Nephron (organoid): Measurements from ENCODE around the gene DCAF4.

ENCODE experiments used
- H3K27ac Mint-ChIP-seq, 3 experiments: 2 replicates each; pipeline ENCODE4 v1.8.0; 2020; ENCODE audit warnings: mixed read lengths in 3 of 3, mild to moderate bottlenecking in 2 of 3, moderate library complexity in 1 of 3
- H3K27me3 Mint-ChIP-seq: 2 replicates; pipeline ENCODE4 v1.8.0; 2021; ENCODE audit warnings: low read depth, mild to moderate bottlenecking, moderate library complexity, mixed read lengths
- H3K36me3 Mint-ChIP-seq: 2 replicates; pipeline ENCODE4 v1.8.0; 2020; ENCODE audit warnings: low read depth, mixed read lengths
- H3K4me1 Mint-ChIP-seq: 2 replicates; pipeline ENCODE4 v1.8.0; 2020; ENCODE audit warnings: mixed read lengths
- H3K4me3 Mint-ChIP-seq, 3 experiments: 2 replicates each; pipeline ENCODE4 v1.8.0; 2020; ENCODE audit warnings: mild to moderate bottlenecking in 3 of 3, mixed read lengths in 3 of 3, moderate library complexity in 2 of 3
- H3K9me3 Mint-ChIP-seq: 2 replicates; pipeline ENCODE4 v1.8.0; 2020; ENCODE audit warnings: mixed read lengths
- TF ChIP-seq, protein P1 (sequence below), 3 experiments: fragments of 200-600 bp; sonication (generic); IDR thresholded peaks; one replicate each; pipeline ENCODE4 v1.5.0; 2021; ENCODE audit warnings: antibody characterized with exemption in 3 of 3; ENCODE audit not compliant: unreplicated experiment in 3 of 3

The DCAF4 gene

GRCh38 chr14:72939630-72940029 lies 13.4 kb downstream of the DCAF4 start:
- Mint-ChIP-seq H3K27me3 (no peaks in the 10 kb centered on the region), H3K4me1 (peaks cover 6% of the 10 kb centered on the region)
- TF ChIP-seq, protein P1, sequence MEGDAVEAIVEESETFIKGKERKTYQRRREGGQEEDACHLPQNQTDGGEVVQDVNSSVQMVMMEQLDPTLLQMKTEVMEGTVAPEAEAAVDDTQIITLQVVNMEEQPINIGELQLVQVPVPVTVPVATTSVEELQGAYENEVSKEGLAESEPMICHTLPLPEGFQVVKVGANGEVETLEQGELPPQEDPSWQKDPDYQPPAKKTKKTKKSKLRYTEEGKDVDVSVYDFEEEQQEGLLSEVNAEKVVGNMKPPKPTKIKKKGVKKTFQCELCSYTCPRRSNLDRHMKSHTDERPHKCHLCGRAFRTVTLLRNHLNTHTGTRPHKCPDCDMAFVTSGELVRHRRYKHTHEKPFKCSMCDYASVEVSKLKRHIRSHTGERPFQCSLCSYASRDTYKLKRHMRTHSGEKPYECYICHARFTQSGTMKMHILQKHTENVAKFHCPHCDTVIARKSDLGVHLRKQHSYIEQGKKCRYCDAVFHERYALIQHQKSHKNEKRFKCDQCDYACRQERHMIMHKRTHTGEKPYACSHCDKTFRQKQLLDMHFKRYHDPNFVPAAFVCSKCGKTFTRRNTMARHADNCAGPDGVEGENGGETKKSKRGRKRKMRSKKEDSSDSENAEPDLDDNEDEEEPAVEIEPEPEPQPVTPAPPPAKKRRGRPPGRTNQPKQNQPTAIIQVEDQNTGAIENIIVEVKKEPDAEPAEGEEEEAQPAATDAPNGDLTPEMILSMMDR (IDR thresholded peaks at IDR 0.05; ENCODE audit: unreplicated experiment in 3 of 3): no peak

GRCh38 chr14:72941286-72941985 lies 15.2 kb downstream of the DCAF4 start:
- Mint-ChIP-seq H3K9me3 (no peaks in the 10 kb centered on the region), H3K4me3 (no peak overlapping the region), H3K27me3 (no peaks in the 10 kb centered on the region), H3K27ac (no peak overlapping the region), H3K36me3 (peaks cover 34% of the 10 kb centered on the region), H3K4me1 (peaks cover 6% of the 10 kb centered on the region)
- TF ChIP-seq, protein P1 (IDR thresholded peaks at IDR 0.05; ENCODE audit: unreplicated experiment in 3 of 3): no peak

More at GRCh38 chr14:72939630-72940029, 13.4 kb downstream of the DCAF4 start:
- Mint-ChIP-seq H3K36me3 (peaks cover 30% of the 10 kb centered on the region), H3K27ac (no peak overlapping the region), H3K4me3 (no peak overlapping the region), H3K9me3 (no peaks in the 10 kb centered on the region)

- no peak overlapping the region for H3K4me3 Mint-ChIP-seq
- no peaks in the 10 kb centered on the region for H3K27me3 Mint-ChIP-seq
- H3K27ac Mint-ChIP-seq: no peak overlapping the region
- peaks cover 6% of the 10 kb centered on the region for H3K4me1 Mint-ChIP-seq
- no peaks in the 10 kb centered on the region for H3K9me3 Mint-ChIP-seq
- TF ChIP-seq, protein P1 (IDR thresholded peaks at IDR 0.05; ENCODE audit: unreplicated experiment in 3 of 3): no peak
- H3K36me3 Mint-ChIP-seq: peaks cover 35% of the 10 kb centered on the region
Observed at GRCh38 chr14:72942934-72943333, 16.7 kb downstream of the DCAF4 start.

DNA sequence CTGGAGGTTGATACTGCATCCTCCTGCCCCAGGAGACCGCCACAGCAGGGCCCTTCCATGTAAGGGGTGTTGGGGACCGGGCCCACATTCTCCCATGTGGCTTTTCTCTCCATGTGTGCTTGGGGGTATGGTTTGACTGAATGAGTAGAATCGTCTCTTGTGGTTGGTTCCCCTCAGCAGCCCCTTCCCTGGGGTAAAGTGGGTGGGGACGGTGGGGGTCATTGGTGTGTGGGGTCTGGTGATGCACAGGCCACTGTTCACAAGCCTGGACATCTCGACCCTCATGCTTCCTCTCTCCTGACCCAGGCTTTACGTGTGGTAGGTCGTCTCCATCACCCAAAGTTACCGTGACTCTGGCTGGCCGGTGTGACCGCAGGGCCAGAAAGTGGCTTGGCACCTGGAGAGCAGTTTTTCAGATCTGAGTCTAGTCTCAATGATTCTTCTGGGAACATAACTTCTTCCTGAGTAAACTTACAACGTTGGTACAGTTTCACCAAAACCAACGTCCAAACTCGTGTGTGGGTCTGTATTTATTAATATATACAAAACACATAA lies 17.7 kb downstream of the DCAF4 start:
- Mint-ChIP-seq H3K27me3 (no peaks in the 10 kb centered on the region), H3K9me3 (no peaks in the 10 kb centered on the region), H3K4me3 (no peak overlapping the region), H3K36me3 (peaks cover 32% of the 10 kb centered on the region), H3K27ac (no peak overlapping the region), H3K4me1 (peaks cover 6% of the 10 kb centered on the region)
- TF ChIP-seq, protein P1 (IDR thresholded peaks at IDR 0.05; ENCODE audit: unreplicated experiment in 3 of 3): no peak

DNA sequence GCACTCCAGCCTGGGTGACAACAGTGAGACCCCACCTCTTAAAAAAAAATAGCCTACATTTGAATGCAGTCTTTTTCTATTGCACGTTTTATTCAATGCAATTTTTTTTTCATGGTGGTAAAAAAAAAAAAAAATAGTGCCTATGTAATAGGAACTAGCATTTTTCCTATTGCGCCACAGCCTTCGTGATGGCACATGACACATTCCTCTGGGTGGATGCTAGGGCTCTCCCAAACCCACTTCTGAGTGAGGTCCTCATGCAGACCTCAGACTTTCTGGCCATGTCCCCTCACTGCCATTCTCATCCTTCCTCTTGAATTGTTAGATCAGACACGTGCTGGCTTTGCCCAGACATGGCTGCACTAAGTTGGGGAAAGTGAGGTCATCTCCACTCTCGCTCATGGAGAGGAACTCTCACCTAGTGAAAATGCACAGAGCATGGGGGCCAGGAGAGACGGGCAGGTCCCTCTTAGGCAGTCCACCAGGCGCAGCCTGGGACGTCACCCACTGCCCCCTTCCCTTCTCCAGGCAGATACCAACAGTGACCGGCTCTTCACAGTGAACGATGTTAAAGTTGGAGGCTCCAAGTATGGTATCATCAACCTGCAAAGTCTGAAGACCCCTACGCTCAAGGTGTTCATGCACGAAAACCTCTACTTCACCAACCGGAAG lies 19.2 kb downstream of the DCAF4 start:
- Mint-ChIP-seq H3K27ac (no peak overlapping the region), H3K27me3 (no peaks in the 10 kb centered on the region), H3K9me3 (no peaks in the 10 kb centered on the region), H3K4me3 (no peak overlapping the region), H3K36me3 (peaks cover 32% of the 10 kb centered on the region), H3K4me1 (peaks cover 6% of the 10 kb centered on the region)
- TF ChIP-seq, protein P1 (IDR thresholded peaks at IDR 0.05; ENCODE audit: unreplicated experiment in 3 of 3): no peak
